Neural cell (in vitro differentiated cells): Measurements from ENCODE around the gene PARD6A. TPM values are rescaled to one million over a fixed set of nuclear protein-coding genes. Genes with fewer than 3 reads are reported as not detected.

Experiments used
- H2AFZ ChIP-seq: fragments of 200-600, 300-800 bp; sonication (generic), shearing (Covaris generic); 2 replicates; pipeline ENCODE4 v1.6.0; 2014; ENCODE audit warnings: low read depth, mild to moderate bottlenecking, antibody characterized with exemption, low read length, moderate library complexity
- H3F3A ChIP-seq: fragments of 200-600 bp; shearing (Covaris generic); 2 replicates; pipeline ENCODE4 v1.6.1; 2016; ENCODE audit warnings: mild to moderate bottlenecking, moderate library complexity, mixed read lengths, antibody characterized with exemption, low read length; ENCODE audit not compliant: insufficient read depth, poor library complexity, severe bottlenecking
- H3K27ac ChIP-seq: fragments of 200-600, 300-800 bp; sonication (generic), shearing (Covaris generic); 2 replicates; pipeline ENCODE4 v1.5.1; 2014; ENCODE audit warnings: mild to moderate bottlenecking, low read length, moderate library complexity
- H3K27me3 ChIP-seq: fragments of 300-800, 200-600 bp; sonication (generic), shearing (Covaris generic); 2 replicates; pipeline ENCODE4 v1.6.0; 2014; ENCODE audit warnings: mild to moderate bottlenecking, low read depth, low read length, moderate library complexity; ENCODE audit not compliant: insufficient read depth
- H3K36me3 ChIP-seq: fragments of 300-800, 200-600 bp; sonication (generic), shearing (Covaris generic); 2 replicates; pipeline ENCODE4 v1.5.1; 2014; ENCODE audit warnings: mild to moderate bottlenecking, antibody characterized with exemption, low read length, moderate library complexity; ENCODE audit not compliant: insufficient read depth
- H3K4me2 ChIP-seq: fragments of 300-800, 200-600 bp; sonication (generic), shearing (Covaris generic); 2 replicates; pipeline ENCODE4 v1.6.0; 2014; ENCODE audit warnings: mild to moderate bottlenecking, low read length
- H3K4me3 ChIP-seq: fragments of 300-800, 200-600 bp; sonication (generic), shearing (Covaris generic); 2 replicates; pipeline ENCODE4 v1.5.1; 2014; ENCODE audit warnings: mild to moderate bottlenecking, low read length, moderate library complexity
- H3K79me2 ChIP-seq: fragments of 200-600 bp; shearing (Covaris generic); replicated peaks from 2 replicates; pipeline ENCODE4 v1.6.0; 2014; ENCODE audit warnings: mild to moderate bottlenecking, low read length, moderate library complexity; ENCODE audit not compliant: insufficient read depth
- H3K9ac ChIP-seq: fragments of 300-800, 200-600 bp; sonication (generic), shearing (Covaris generic); 2 replicates; pipeline ENCODE4 v1.6.1; 2016; ENCODE audit warnings: mild to moderate bottlenecking, low read length, mixed read lengths
- H3K9me2 ChIP-seq: fragments of 200-600 bp; shearing (Covaris generic); 2 replicates; pipeline ENCODE4 v1.6.1; 2016; ENCODE audit warnings: mild to moderate bottlenecking, low read length, mixed read lengths; ENCODE audit not compliant: insufficient read depth
- H3K9me3 ChIP-seq: fragments of 200-600, 300-800 bp; sonication (generic), shearing (Covaris generic); 2 replicates; pipeline ENCODE4 v1.6.1; 2016; ENCODE audit warnings: mild to moderate bottlenecking, mixed run types, low read length, moderate library complexity, mixed read lengths
- H4K20me1 ChIP-seq: fragments of 200-600 bp; shearing (Covaris generic); 2 replicates; pipeline ENCODE4 v1.6.1; 2016; ENCODE audit warnings: mild to moderate bottlenecking, mixed run types; ENCODE audit not compliant: insufficient read depth
- CTCF ChIP-seq: fragments of 450-650 bp; IDR thresholded peaks from 2 replicates; pipeline ENCODE4 v1.5.1; 2014; ENCODE audit warnings: antibody characterized with exemption, mild to moderate bottlenecking, moderate library complexity; ENCODE audit not compliant: poor library complexity, severe bottlenecking
- EP300 ChIP-seq: fragments of 450-650 bp; conservative IDR thresholded peaks from 2 replicates; pipeline ENCODE4 v1.6.1; 2014; ENCODE audit warnings: antibody characterized with exemption, mild to moderate bottlenecking, moderate library complexity; ENCODE audit not compliant: poor library complexity, severe bottlenecking
- EZH2 ChIP-seq: fragments of 200-600, 300-800 bp; shearing (Covaris generic), sonication (generic); IDR thresholded peaks from 2 replicates; pipeline ENCODE4 v1.6.1; 2014; ENCODE audit warnings: antibody characterized with exemption, low read length, borderline replicate concordance, mild to moderate bottlenecking; ENCODE audit not compliant: insufficient read depth, poor library complexity, severe bottlenecking
- MXI1 ChIP-seq: fragments of 450-650 bp; conservative IDR thresholded peaks from 2 replicates; pipeline ENCODE4 v1.6.1; 2014; ENCODE audit warnings: antibody characterized with exemption, mild to moderate bottlenecking; ENCODE audit not compliant: poor library complexity, severe bottlenecking
- POLR2AphosphoS5 ChIP-seq: IDR thresholded peaks from 2 replicates; pipeline ENCODE4 v1.6.1; 2012
- RAD21 ChIP-seq: fragments of 450-650 bp; conservative IDR thresholded peaks from 2 replicates; pipeline ENCODE4 v1.6.1; 2014; ENCODE audit warnings: antibody characterized with exemption, mild to moderate bottlenecking, moderate library complexity
- SMC3 ChIP-seq: fragments of 450-650 bp; conservative IDR thresholded peaks from 2 replicates; pipeline ENCODE4 v1.6.1; 2014; ENCODE audit warnings: antibody characterized with exemption, mild to moderate bottlenecking, moderate library complexity; ENCODE audit not compliant: poor library complexity
- TAF1 ChIP-seq: IDR thresholded peaks from 2 replicates; pipeline ENCODE4 v1.6.1; 2012; ENCODE audit warnings: low read depth
- polyA plus RNA-seq: library from polyadenylated mRNA; depleted of rRNA; stranded (reverse); fragments of >200 nt; gene quantifications from 2 replicates; pipeline ENCODE4 v1.2.3, GENCODE V29; 2014
- TF ChIP-seq, protein P1 (sequence below): IDR thresholded peaks from 2 replicates; pipeline ENCODE4 v1.6.1; 2012; ENCODE audit warnings: borderline replicate concordance

Gene PARD6A
- polyA plus RNA-seq, 1 donor from 2014 or later: 34.8 TPM

DNA sequence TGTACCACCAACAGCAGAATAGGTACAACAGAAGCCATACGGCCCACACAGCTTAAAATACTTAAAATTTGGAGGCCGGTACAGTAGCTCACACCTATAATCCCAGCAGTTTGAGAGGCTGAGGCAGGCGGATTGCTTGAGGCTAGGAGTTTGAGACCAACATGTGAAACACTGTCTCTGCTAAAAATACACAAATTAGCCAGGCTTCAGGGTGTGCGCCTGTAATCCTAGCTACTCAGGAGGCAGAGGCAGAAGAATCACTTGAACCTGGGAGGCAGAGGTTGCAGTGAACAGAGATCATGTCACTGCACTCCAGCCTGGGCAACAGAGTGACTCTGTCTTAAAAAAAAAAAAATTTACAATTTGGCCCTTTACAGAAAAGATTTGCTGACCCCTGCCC is 41.4 kb downstream of the PARD6A start:
- H3K4me3 ChIP-seq: no peak overlapping the region
- H4K20me1 ChIP-seq: peaks cover 12% of the 10 kb centered on the region
- no peaks in the 10 kb centered on the region for H3K36me3 ChIP-seq
- no peaks in the 10 kb centered on the region for H3F3A ChIP-seq
- no peak overlapping the region for H3K4me2 ChIP-seq
- no peak overlapping the region for H3K9ac ChIP-seq
- peaks cover 28% of the 10 kb centered on the region for H3K79me2 ChIP-seq
- H3K27me3 ChIP-seq: no peaks in the 10 kb centered on the region
- H3K27ac ChIP-seq: no peak overlapping the region
- H3K9me2 ChIP-seq: no peaks in the 10 kb centered on the region
- no peak for TF ChIP-seq POLR2AphosphoS5
- no peak for TF ChIP-seq EZH2
- no peak for TF ChIP-seq RAD21
- TF ChIP-seq, protein P1, sequence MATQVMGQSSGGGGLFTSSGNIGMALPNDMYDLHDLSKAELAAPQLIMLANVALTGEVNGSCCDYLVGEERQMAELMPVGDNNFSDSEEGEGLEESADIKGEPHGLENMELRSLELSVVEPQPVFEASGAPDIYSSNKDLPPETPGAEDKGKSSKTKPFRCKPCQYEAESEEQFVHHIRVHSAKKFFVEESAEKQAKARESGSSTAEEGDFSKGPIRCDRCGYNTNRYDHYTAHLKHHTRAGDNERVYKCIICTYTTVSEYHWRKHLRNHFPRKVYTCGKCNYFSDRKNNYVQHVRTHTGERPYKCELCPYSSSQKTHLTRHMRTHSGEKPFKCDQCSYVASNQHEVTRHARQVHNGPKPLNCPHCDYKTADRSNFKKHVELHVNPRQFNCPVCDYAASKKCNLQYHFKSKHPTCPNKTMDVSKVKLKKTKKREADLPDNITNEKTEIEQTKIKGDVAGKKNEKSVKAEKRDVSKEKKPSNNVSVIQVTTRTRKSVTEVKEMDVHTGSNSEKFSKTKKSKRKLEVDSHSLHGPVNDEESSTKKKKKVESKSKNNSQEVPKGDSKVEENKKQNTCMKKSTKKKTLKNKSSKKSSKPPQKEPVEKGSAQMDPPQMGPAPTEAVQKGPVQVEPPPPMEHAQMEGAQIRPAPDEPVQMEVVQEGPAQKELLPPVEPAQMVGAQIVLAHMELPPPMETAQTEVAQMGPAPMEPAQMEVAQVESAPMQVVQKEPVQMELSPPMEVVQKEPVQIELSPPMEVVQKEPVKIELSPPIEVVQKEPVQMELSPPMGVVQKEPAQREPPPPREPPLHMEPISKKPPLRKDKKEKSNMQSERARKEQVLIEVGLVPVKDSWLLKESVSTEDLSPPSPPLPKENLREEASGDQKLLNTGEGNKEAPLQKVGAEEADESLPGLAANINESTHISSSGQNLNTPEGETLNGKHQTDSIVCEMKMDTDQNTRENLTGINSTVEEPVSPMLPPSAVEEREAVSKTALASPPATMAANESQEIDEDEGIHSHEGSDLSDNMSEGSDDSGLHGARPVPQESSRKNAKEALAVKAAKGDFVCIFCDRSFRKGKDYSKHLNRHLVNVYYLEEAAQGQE: no peak
- TF ChIP-seq SMC3: no peak
- no peak for TF ChIP-seq TAF1
- TF ChIP-seq EP300: no peak
- TF ChIP-seq MXI1: no peak
- TF ChIP-seq CTCF: no peak
- H2AFZ ChIP-seq: no peak overlapping the region
- H3K9me3 ChIP-seq: no peaks in the 10 kb centered on the region

- peaks cover 43% of the 10 kb centered on the region for H3K79me2 ChIP-seq
- no peak overlapping the region for H3K4me2 ChIP-seq
- no peaks in the 10 kb centered on the region for H3K9me2 ChIP-seq
- no peak overlapping the region for H2AFZ ChIP-seq
- no peaks in the 10 kb centered on the region for H3K27me3 ChIP-seq
- H3K9ac ChIP-seq: no peak overlapping the region
- no peaks in the 10 kb centered on the region for H3K9me3 ChIP-seq
- no peak overlapping the region for H3K27ac ChIP-seq
- TF ChIP-seq EP300 (no peak), CTCF (no peak), SMC3 (no peak), TAF1 (no peak), RAD21 (no peak), MXI1 (no peak), EZH2 (no peak), POLR2AphosphoS5 (no peak)
- TF ChIP-seq, protein P1: no peak
- no peaks in the 10 kb centered on the region for H3F3A ChIP-seq
- peaks cover 12% of the 10 kb centered on the region for H4K20me1 ChIP-seq
- H3K36me3 ChIP-seq: no peaks in the 10 kb centered on the region
- no peak overlapping the region for H3K4me3 ChIP-seq
Measured at GRCh38 chr16:67703626-67704025, 42.9 kb downstream of the PARD6A start.
